Lung (tissue), 12 donors: ENCODE data around the gene TMEM40. TPM values are rescaled to one million over a fixed set of nuclear protein-coding genes. Genes with fewer than 3 reads are reported as not detected.

ENCODE experiments used
- ATAC-seq: fragments of 200-7000 bp; cut with Tn5 transposase; one replicate; pipeline ENCODE4 v1.9.1; 2020; ENCODE audit warnings: moderate number of reproducible peaks; ENCODE audit not compliant: insufficient read depth, low FRiP score
- DNase-seq, 3 donors: peaks; one replicate each; pipeline ENCODE4 v3.0.0-alpha.2; 2013 to 2017
- H3K27ac ChIP-seq, 2 donors: one replicate each; pipeline ENCODE4 v1.5.1; 2013; ENCODE audit warnings: mild to moderate bottlenecking in 2 of 2, moderate library complexity in 2 of 2, control low read depth in 1 of 2, inconsistent platforms in 1 of 2, low read depth in 1 of 2, low read length in 1 of 2
- H3K27me3 ChIP-seq, 3 donors: one replicate each; pipeline ENCODE4 v1.5.1; 2013; ENCODE audit warnings: low read length in 2 of 3; ENCODE audit not compliant: control insufficient read depth in 3 of 3, insufficient read depth in 3 of 3
- H3K36me3 ChIP-seq, 4 donors: one replicate each; pipeline ENCODE4 v1.5.1; 2013; ENCODE audit warnings: low read length in 4 of 4, mild to moderate bottlenecking in 1 of 4, moderate library complexity in 1 of 4; ENCODE audit not compliant: control insufficient read depth in 4 of 4, insufficient read depth in 4 of 4
- H3K4me1 ChIP-seq, 5 donors: one replicate each; pipeline ENCODE4 v1.5.1; 2013; ENCODE audit warnings: low read length in 5 of 5, mild to moderate bottlenecking in 2 of 5, moderate library complexity in 1 of 5; ENCODE audit not compliant: control insufficient read depth in 5 of 5, insufficient read depth in 5 of 5
- H3K4me3 ChIP-seq: one replicate; pipeline ENCODE4 v1.5.1; 2013; ENCODE audit warnings: mild to moderate bottlenecking, control low read depth, moderate library complexity
- H3K9ac ChIP-seq, 2 donors: one replicate each; pipeline ENCODE4 v1.5.1; 2013; ENCODE audit warnings: low read length in 2 of 2, control low read depth in 1 of 2; ENCODE audit not compliant: insufficient read depth in 1 of 2
- H3K9me3 ChIP-seq, 4 donors: one replicate each; pipeline ENCODE4 v1.5.1; 2013; ENCODE audit warnings: low read length in 3 of 4, mild to moderate bottlenecking in 1 of 4, moderate library complexity in 1 of 4; ENCODE audit not compliant: control insufficient read depth in 4 of 4, insufficient read depth in 3 of 4
- CTCF ChIP-seq: IDR thresholded peaks from 2 replicates; pipeline ENCODE4 v1.5.1; 2012; ENCODE audit warnings: mild to moderate bottlenecking; ENCODE audit errors: control extremely low read depth, extremely low read depth
- WGBS, 2 donors: extraction: QIAGEN DNeasy Blood & Tissue Kit; methylation state at CpG; one replicate each; pipeline ENCODE4 v1.1.7; 2013; 5-methylcytosine and 5-hydroxymethylcytosine counted together
- polyA plus RNA-seq, 2 donors: library from polyadenylated mRNA; stranded (reverse); fragments of 200-250 nt; gene quantifications; one replicate each; pipeline ENCODE4 v1.2.1, GENCODE V29; 2013
- total RNA-seq, 2 donors: library from RNA; depleted of rRNA in 1 of 2; stranded (reverse); fragments of >200 nt in 1 of 2; gene quantifications; one replicate each; pipeline ENCODE4 v1.2.1, GENCODE V29; 2014 to 2021
- donor health status: control.
- donor health status: control.
- donor health status: Bipolar disorder and iron deficiency.
- donor health status: healthy.
- donor health status: DM: yes; HTN: yes; CAD: no.

TMEM40 gene
- total and polyA plus RNA-seq, 4 donors: 2.0 to 6.0 (median 4.0) TPM

GRCh38 chr3:12695112-12695511, 63.9 kb downstream of the TMEM40 start:
- Histone ChIP-seq H3K27ac (no peak overlapping the region), H3K4me3 (no peak overlapping the region), H3K9ac (no peak overlapping the region), H3K27me3 (no peaks in the 10 kb centered on the region), H3K4me1 (peaks cover 0 to 2% (median 0%) of the 10 kb centered on the region in 5 donors), H3K9me3 (no peaks in the 10 kb centered on the region), H3K36me3 (no peaks in the 10 kb centered on the region)
- TF ChIP-seq CTCF: no peak
- no peak for DNase-seq
- 95 to 96% methylated on average over 3 of the region's 3 CpGs for WGBS, 2 donors
- ATAC-seq: no peak

- ATAC-seq (no peak), DNase-seq (no peak)
- Histone ChIP-seq H3K4me1 (peaks cover 0 to 2% (median 0%) of the 10 kb centered on the region in 5 donors), H3K27ac (peak overlapping the region in 1 of 2 donors; percentile 56), H3K27me3 (no peaks in the 10 kb centered on the region), H3K36me3 (no peaks in the 10 kb centered on the region), H3K4me3 (no peak overlapping the region), H3K9ac (no peak overlapping the region), H3K9me3 (no peaks in the 10 kb centered on the region)
- no peak for TF ChIP-seq CTCF
- 92 to 97% methylated on average over 8 of the region's 8 CpGs for WGBS, 2 donors
Observed at GRCh38 chr3:12692444-12692843, 66.6 kb downstream of the TMEM40 start.

- TF ChIP-seq CTCF: no peak
- no peaks in the 10 kb centered on the region for H3K27me3 ChIP-seq
- no peak overlapping the region for H3K4me3 ChIP-seq
- 83 to 89% methylated on average over 11 of the region's 11 CpGs for WGBS, 2 donors
- no peaks in the 10 kb centered on the region for H3K36me3 ChIP-seq
- ATAC-seq (no peak), DNase-seq (no peak)
- H3K4me1 ChIP-seq: peaks cover 0 to 2% (median 0%) of the 10 kb centered on the region in 5 donors
- no peak overlapping the region for H3K27ac ChIP-seq
- no peaks in the 10 kb centered on the region for H3K9me3 ChIP-seq
- no peak overlapping the region for H3K9ac ChIP-seq
Observed at GRCh38 chr3:12689997-12690711, 68.9 kb downstream of the TMEM40 start.

GRCh38 chr3:12687948-12688347, 71.1 kb downstream of the TMEM40 start:
- H3K9me3 ChIP-seq: no peaks in the 10 kb centered on the region
- ATAC-seq (no peak), DNase-seq (no peak)
- H3K27ac ChIP-seq: no peak overlapping the region
- H3K4me3 ChIP-seq: no peak overlapping the region
- no peaks in the 10 kb centered on the region for H3K36me3 ChIP-seq
- 78 to 84% methylated on average over 4 of the region's 4 CpGs for WGBS, 2 donors
- no peaks in the 10 kb centered on the region for H3K27me3 ChIP-seq
- no peak overlapping the region for H3K9ac ChIP-seq
- TF ChIP-seq CTCF: no peak
- no peaks in the 10 kb centered on the region for H3K4me1 ChIP-seq
